ENCODE results near the gene SECISBP2L. TPM values are rescaled to one million over a fixed set of nuclear protein-coding genes. Genes with fewer than 3 reads are reported as not detected.

SECISBP2L gene
- total RNA-seq, 3 donors from 2014 or later: 49.2 to 70.6 (median 62.3) TPM

DNA sequence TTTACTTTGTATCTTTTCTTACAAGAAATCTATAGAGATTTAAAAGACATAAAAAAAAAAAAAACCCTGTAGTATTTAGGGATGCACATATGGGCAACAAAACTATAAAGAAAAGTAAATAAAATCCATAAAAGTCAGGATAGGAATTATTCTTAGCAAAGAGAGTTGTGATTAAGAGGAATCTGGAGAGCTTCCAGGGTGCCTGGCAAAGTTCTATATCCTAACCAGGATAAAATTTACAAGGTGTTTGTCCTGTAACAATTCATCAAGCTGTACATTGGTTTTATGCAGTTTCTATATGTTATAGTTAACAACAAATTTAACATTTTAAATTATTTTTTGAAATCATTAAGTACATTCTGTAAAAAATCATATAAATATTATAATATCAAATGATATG lies 7.9 kb downstream of the SECISBP2L start:
- intact Hi-C loops (cut with DNase I; ENCODE audit: low total_unique reads): no loop called here
- no peaks in the 10 kb centered on the region for H3K27me3 ChIP-seq
- TF ChIP-seq POLR2A (IDR thresholded peaks at IDR 0.05) (no peak), POLR2AphosphoS5 (IDR thresholded peaks at IDR 0.05) (no peak)
- TF ChIP-seq, protein P1, sequence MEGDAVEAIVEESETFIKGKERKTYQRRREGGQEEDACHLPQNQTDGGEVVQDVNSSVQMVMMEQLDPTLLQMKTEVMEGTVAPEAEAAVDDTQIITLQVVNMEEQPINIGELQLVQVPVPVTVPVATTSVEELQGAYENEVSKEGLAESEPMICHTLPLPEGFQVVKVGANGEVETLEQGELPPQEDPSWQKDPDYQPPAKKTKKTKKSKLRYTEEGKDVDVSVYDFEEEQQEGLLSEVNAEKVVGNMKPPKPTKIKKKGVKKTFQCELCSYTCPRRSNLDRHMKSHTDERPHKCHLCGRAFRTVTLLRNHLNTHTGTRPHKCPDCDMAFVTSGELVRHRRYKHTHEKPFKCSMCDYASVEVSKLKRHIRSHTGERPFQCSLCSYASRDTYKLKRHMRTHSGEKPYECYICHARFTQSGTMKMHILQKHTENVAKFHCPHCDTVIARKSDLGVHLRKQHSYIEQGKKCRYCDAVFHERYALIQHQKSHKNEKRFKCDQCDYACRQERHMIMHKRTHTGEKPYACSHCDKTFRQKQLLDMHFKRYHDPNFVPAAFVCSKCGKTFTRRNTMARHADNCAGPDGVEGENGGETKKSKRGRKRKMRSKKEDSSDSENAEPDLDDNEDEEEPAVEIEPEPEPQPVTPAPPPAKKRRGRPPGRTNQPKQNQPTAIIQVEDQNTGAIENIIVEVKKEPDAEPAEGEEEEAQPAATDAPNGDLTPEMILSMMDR (IDR thresholded peaks at IDR 0.05): no peak
- H3K9me3 ChIP-seq: no peaks in the 10 kb centered on the region
- no peak overlapping the region for H3K4me3 ChIP-seq
- no peak overlapping the region for H3K27ac ChIP-seq
- H3K4me1 ChIP-seq: peaks cover 0 to 4% of the 10 kb centered on the region in 2 donors
- DNase-seq (ENCODE audit: low spot score in 2 of 2): no peak
- no peaks in the 10 kb centered on the region for H3K36me3 ChIP-seq

DNA sequence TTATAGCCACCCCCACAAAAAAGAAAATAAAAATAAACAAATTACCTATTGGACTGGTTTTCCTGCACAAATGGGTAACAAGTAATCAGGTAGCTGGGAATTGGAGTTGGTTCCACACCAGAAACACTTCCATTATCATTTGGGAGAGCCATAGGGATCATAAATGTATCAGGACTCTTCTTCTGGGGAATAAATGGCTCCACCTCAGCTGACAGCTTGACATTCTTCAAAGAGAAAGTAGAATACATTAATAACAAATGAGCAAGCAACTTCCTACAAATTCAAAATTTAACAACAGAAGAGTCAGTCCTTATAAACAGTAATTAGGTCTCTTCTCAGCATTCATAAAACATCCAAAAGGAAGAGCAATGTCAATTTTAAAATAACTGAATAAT lies 8.7 kb downstream of the SECISBP2L start:
- TF ChIP-seq POLR2A (IDR thresholded peaks at IDR 0.05) (no peak), POLR2AphosphoS5 (IDR thresholded peaks at IDR 0.05) (no peak)
- TF ChIP-seq, protein P1 (IDR thresholded peaks at IDR 0.05): no peak
- no peak overlapping the region for H3K4me3 ChIP-seq
- no peaks in the 10 kb centered on the region for H3K36me3 ChIP-seq
- DNase-seq (ENCODE audit: low spot score in 2 of 2): no peak
- no peaks in the 10 kb centered on the region for H3K27me3 ChIP-seq
- peaks cover 0 to 4% of the 10 kb centered on the region in 2 donors for H3K4me1 ChIP-seq
- H3K27ac ChIP-seq: no peak overlapping the region
- intact Hi-C loops (cut with DNase I; ENCODE audit: low total_unique reads): no loop called here
- no peaks in the 10 kb centered on the region for H3K9me3 ChIP-seq

DNA sequence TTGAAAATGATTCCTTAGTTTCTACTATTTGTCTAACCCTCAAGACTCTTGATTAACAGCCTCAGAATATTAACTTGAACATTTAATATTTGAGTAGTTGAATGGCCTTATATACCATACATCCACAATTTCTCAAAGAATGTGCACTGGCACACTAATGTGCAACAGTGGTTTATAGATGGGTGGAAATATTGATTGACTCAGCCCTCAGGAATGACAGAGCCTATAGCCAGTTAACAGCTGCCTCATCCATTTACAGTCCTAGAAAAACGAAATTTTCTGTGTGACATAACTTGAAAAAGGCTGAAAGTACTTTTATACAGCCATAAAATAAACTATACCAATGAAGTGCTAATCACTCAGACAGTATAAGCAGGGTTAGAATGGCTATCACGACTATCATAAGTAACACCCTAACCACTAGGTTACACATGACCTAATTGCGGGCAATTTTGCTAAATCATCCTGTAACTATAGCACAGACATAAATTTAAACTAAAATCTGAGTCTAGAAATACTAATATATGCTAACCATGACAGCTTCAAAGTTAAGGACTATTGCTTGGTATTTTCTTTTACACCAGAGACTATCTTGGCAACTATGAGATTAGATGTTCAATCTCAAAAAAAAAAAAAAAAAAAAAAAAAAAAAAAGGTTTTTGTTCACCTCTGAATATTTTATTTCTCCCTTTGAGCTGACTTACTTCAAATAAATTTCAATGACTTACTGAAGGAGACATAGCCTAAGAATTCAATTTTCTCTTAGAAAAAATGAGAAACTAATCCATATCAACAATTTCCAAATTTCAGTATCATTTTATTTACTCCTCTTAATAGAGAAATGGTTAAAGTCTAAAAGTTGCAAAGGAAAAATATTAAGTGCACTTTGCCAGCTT lies 9.3 kb downstream of the SECISBP2L start:
- Histone ChIP-seq H3K36me3 (no peaks in the 10 kb centered on the region), H3K4me3 (no peak overlapping the region), H3K9me3 (no peaks in the 10 kb centered on the region), H3K4me1 (no peaks in the 10 kb centered on the region), H3K27me3 (no peaks in the 10 kb centered on the region), H3K27ac (no peak overlapping the region)
- intact Hi-C loops (cut with DNase I; ENCODE audit: low total_unique reads): no loop called here
- DNase-seq (ENCODE audit: low spot score in 2 of 2): no peak
- no peak for TF ChIP-seq POLR2AphosphoS5 (IDR thresholded peaks at IDR 0.05)
- no peak for TF ChIP-seq POLR2A (IDR thresholded peaks at IDR 0.05)
- TF ChIP-seq, protein P1 (IDR thresholded peaks at IDR 0.05): no peak

DNA sequence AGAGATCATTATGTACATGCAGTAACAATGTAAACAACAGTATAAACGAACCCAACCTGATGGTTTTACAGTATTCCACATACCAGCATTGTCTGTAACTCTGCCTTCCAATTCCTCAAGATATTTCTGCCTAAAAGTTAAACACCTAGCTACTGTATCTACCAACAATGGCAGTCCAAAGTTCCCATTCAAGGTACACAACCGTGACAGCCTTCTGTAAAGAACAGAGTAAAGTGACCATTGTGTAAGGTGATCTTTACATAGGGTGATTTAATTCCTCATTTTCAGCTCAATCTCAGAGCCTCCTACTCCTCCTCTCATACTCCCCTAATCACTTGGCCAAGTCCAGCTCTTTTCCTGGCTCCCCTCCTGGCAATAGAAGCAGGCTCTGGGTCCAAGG lies 10.4 kb downstream of the SECISBP2L start:
- Histone ChIP-seq H3K4me1 (no peaks in the 10 kb centered on the region), H3K4me3 (no peak overlapping the region), H3K27ac (no peak overlapping the region), H3K9me3 (no peaks in the 10 kb centered on the region), H3K36me3 (no peaks in the 10 kb centered on the region), H3K27me3 (no peaks in the 10 kb centered on the region)
- DNase-seq (ENCODE audit: low spot score in 2 of 2): no peak
- TF ChIP-seq POLR2AphosphoS5 (IDR thresholded peaks at IDR 0.05) (no peak), POLR2A (IDR thresholded peaks at IDR 0.05) (no peak)
- TF ChIP-seq, protein P1 (IDR thresholded peaks at IDR 0.05): no peak
- intact Hi-C loops (cut with DNase I; ENCODE audit: low total_unique reads): no loop called here

DNA sequence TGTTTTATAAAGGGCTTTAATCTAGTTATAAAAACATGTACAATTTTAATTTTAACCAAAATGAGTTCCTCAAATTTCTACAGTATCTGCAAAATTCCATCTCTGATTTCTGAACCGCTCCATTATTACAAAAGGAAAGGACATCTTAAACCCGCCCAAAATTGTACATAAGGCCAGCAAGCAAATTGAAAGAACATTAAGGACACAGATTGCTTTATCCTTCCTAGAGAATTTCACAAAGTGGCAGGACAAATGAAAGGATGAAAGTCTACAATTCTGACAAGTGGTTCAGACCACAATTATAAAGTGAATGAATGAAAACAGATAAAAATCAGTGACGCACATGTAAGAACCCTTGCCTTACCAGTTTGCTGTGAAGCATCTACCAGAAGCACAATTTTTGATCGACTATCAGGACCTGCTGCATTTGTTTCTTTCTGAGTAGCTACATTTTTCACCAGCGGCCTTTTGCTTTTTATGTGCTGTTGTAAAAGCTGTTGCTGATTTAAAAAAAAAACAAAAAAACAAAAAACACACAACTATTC lies 13.6 kb downstream of the SECISBP2L start:
- TF ChIP-seq POLR2A (IDR thresholded peaks at IDR 0.05) (no peak), POLR2AphosphoS5 (IDR thresholded peaks at IDR 0.05) (no peak)
- TF ChIP-seq, protein P1 (IDR thresholded peaks at IDR 0.05): no peak
- Histone ChIP-seq H3K9me3 (no peaks in the 10 kb centered on the region), H3K27ac (no peak overlapping the region), H3K36me3 (no peaks in the 10 kb centered on the region), H3K27me3 (no peaks in the 10 kb centered on the region), H3K4me3 (no peak overlapping the region), H3K4me1 (no peaks in the 10 kb centered on the region)
- DNase-seq (ENCODE audit: low spot score in 2 of 2): no peak
- intact Hi-C loops (cut with DNase I; ENCODE audit: low total_unique reads): no loop called here
